ENCODE measurements around the gene UBE2C. TPM values are rescaled to one million over a fixed set of nuclear protein-coding genes. Genes with fewer than 3 reads are reported as not detected.

The UBE2C gene
- total RNA-seq, 2 donors from 2014 or later, result 1.4 to 4.9 TPM

GRCh38 chr20:45835825-45836224, 23.4 kb downstream of the UBE2C start:
- Histone ChIP-seq H3K9me3 (no peaks in the 10 kb centered on the region), H3K4me1 (peaks cover 0 to 39% of the 10 kb centered on the region in 2 donors), H3K36me3 (peaks cover 11% of the 10 kb centered on the region), H3K27me3 (no peaks in the 10 kb centered on the region), H3K27ac (peak overlapping the region; percentile 97 to 99), H3K4me3 (peak overlapping the region; percentile 85 to 88)
- DNase-seq (ENCODE audit: low spot score), result peak; percentile 88
- no peak for TF ChIP-seq CTCF (IDR thresholded peaks at IDR 0.05)

- no peak for TF ChIP-seq CTCF (IDR thresholded peaks at IDR 0.05)
- Histone ChIP-seq H3K27ac (peak overlapping the region; percentile 51 to 99), H3K9me3 (no peaks in the 10 kb centered on the region), H3K27me3 (no peaks in the 10 kb centered on the region), H3K4me3 (no peak overlapping the region), H3K4me1 (peaks cover 0 to 49% of the 10 kb centered on the region in 2 donors), H3K36me3 (peaks cover 18% of the 10 kb centered on the region)
- no peak for DNase-seq (ENCODE audit: low spot score)
Measured at GRCh38 chr20:45836841-45837240, 24.4 kb downstream of the UBE2C start.

- H3K27ac ChIP-seq, result peak overlapping the region in 1 of 2 donors; percentile 33
- no peak overlapping the region for H3K4me3 ChIP-seq
- H3K9me3 ChIP-seq, result no peaks in the 10 kb centered on the region
- H3K27me3 ChIP-seq, result no peaks in the 10 kb centered on the region
- no peak for TF ChIP-seq CTCF (IDR thresholded peaks at IDR 0.05)
- no peak for DNase-seq (ENCODE audit: low spot score)
- H3K4me1 ChIP-seq, result peaks cover 0 to 42% of the 10 kb centered on the region in 2 donors
- H3K36me3 ChIP-seq, result peaks cover 44% of the 10 kb centered on the region
Measured at GRCh38 chr20:45840700-45841198, 28.3 kb downstream of the UBE2C start.

- no peaks in the 10 kb centered on the region for H3K9me3 ChIP-seq
- no peak for DNase-seq (ENCODE audit: low spot score)
- peaks cover 0 to 36% of the 10 kb centered on the region in 2 donors for H3K4me1 ChIP-seq
- no peak for TF ChIP-seq CTCF (IDR thresholded peaks at IDR 0.05)
- peaks cover 52% of the 10 kb centered on the region for H3K36me3 ChIP-seq
- peak overlapping the region; percentile 33 to 57 for H3K27ac ChIP-seq
- no peak overlapping the region for H3K4me3 ChIP-seq
- H3K27me3 ChIP-seq, result no peaks in the 10 kb centered on the region
Measured at GRCh38 chr20:45841407-45842129, 29.1 kb downstream of the UBE2C start.

- TF ChIP-seq CTCF (IDR thresholded peaks at IDR 0.05), result no peak
- DNase-seq (ENCODE audit: low spot score), result no peak
- Histone ChIP-seq H3K36me3 (peaks cover 60% of the 10 kb centered on the region), H3K27ac (peak overlapping the region; percentile 29 to 57), H3K27me3 (no peaks in the 10 kb centered on the region), H3K4me3 (no peak overlapping the region), H3K9me3 (no peaks in the 10 kb centered on the region), H3K4me1 (peaks cover 0 to 29% of the 10 kb centered on the region in 2 donors)
Measured at GRCh38 chr20:45842169-45842812, 29.8 kb downstream of the UBE2C start.
